Prostate gland (tissue), 2 donors: ENCODE data around the gene NHERF2. TPM values are rescaled to one million over a fixed set of nuclear protein-coding genes. Genes with fewer than 3 reads are reported as not detected.
A peak's percentile ranks its signal among the peaks of the same experiment; 100 is the strongest.

ENCODE experiments used
- DNase-seq: peaks from one replicate; pipeline ENCODE4 v3.0.0-alpha.2; 2019; ENCODE audit warnings: low spot score
- H3K27ac ChIP-seq, 2 donors: fragments of 200-600 bp; sonication (generic); 2 replicates each; pipeline ENCODE4 v1.5.1; 2017 to 2019
- H3K27me3 ChIP-seq: fragments of 200-600 bp; sonication (generic); replicated peaks from 2 replicates; pipeline ENCODE4 v1.5.1; 2019; ENCODE audit not compliant: insufficient read depth
- H3K36me3 ChIP-seq, 2 donors: fragments of 200-600 bp; sonication (generic); 1 replicate in 1 of 2; 2 replicates in 1 of 2; pipeline versions ENCODE4 v1.5.1 to v1.8.1; 2017 to 2019
- H3K4me1 ChIP-seq: fragments of 200-600 bp; sonication (generic); replicated peaks from 2 replicates; pipeline ENCODE4 v1.5.1; 2019
- H3K4me3 ChIP-seq, 2 donors: fragments of 200-600 bp; sonication (generic); 2 replicates each; pipeline ENCODE4 v1.5.1; 2017 to 2019
- H3K9me3 ChIP-seq: fragments of 200-600 bp; sonication (generic); 2 replicates; pipeline ENCODE4 v1.5.1; 2017
- POLR2A ChIP-seq: fragments of 450-650 bp; IDR thresholded peaks from one replicate; pipeline ENCODE4 v1.6.1; 2016; ENCODE audit warnings: antibody characterized with exemption, mild to moderate bottlenecking
- POLR2AphosphoS5 ChIP-seq: sonication (generic); formaldehyde crosslinking; IDR thresholded peaks from one replicate; pipeline ENCODE4 v1.6.1; 2017; ENCODE audit warnings: antibody characterized with exemption
- WGBS: methylation state at CpG from one replicate; pipeline ENCODE4 v1.1.5; 2018; 5-methylcytosine and 5-hydroxymethylcytosine counted together
- intact Hi-C: fragments of 100-400 bp; cut with DNase I; formaldehyde crosslinking; loops from one replicate; pipeline ENCODE4 v1.14.2; 2022
- total RNA-seq, 2 donors: library from RNA; depleted of rRNA; stranded (reverse); fragments of >200 nt; gene quantifications; one replicate each; pipeline ENCODE4 v1.1.0, GENCODE V29; 2016
- TF ChIP-seq, protein P1 (sequence below), 4 experiments: fragments of 200-600 bp in 2 of 4; fragments of 450-650 bp in 2 of 4; sonication (generic) in 2 of 4; IDR thresholded peaks; 1 replicate in 3 of 4; 2 replicates in 1 of 4; pipeline ENCODE4 v1.5.1; 2016 to 2019; ENCODE audit warnings: antibody characterized with exemption in 4 of 4, mild to moderate bottlenecking in 2 of 4, moderate library complexity in 2 of 4

The NHERF2 gene
- total RNA-seq, 2 donors from 2014 or later: 118 to 170 TPM

- no peak overlapping the region for H3K4me3 ChIP-seq
- peaks cover 12 to 32% of the 10 kb centered on the region in 2 donors for H3K36me3 ChIP-seq
- no peaks in the 10 kb centered on the region for H3K9me3 ChIP-seq
- DNase-seq: no peak
- WGBS: 69% methylated on average over 20 of the region's 26 CpGs
- H3K27me3 ChIP-seq: no peaks in the 10 kb centered on the region
- no peaks in the 10 kb centered on the region for H3K4me1 ChIP-seq
- TF ChIP-seq, protein P1, sequence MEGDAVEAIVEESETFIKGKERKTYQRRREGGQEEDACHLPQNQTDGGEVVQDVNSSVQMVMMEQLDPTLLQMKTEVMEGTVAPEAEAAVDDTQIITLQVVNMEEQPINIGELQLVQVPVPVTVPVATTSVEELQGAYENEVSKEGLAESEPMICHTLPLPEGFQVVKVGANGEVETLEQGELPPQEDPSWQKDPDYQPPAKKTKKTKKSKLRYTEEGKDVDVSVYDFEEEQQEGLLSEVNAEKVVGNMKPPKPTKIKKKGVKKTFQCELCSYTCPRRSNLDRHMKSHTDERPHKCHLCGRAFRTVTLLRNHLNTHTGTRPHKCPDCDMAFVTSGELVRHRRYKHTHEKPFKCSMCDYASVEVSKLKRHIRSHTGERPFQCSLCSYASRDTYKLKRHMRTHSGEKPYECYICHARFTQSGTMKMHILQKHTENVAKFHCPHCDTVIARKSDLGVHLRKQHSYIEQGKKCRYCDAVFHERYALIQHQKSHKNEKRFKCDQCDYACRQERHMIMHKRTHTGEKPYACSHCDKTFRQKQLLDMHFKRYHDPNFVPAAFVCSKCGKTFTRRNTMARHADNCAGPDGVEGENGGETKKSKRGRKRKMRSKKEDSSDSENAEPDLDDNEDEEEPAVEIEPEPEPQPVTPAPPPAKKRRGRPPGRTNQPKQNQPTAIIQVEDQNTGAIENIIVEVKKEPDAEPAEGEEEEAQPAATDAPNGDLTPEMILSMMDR (IDR thresholded peaks at IDR 0.05): no peak
- TF ChIP-seq POLR2AphosphoS5 (no peak), POLR2A (no peak)
- H3K27ac ChIP-seq: peak overlapping the region in 1 of 2 donors; percentile 14
- intact Hi-C loops: no loop called here
Observed at GRCh38 chr16:1997494-1998359, 29.0 kb upstream of the NHERF2 start.

- 88% methylated on average over 26 of the region's 27 CpGs for WGBS
- peak overlapping the region in 1 of 2 donors; percentile 14 for H3K27ac ChIP-seq
- TF ChIP-seq POLR2AphosphoS5: no peak
- TF ChIP-seq, protein P1 (IDR thresholded peaks at IDR 0.05): no peak
- no peak overlapping the region for H3K4me3 ChIP-seq
- H3K36me3 ChIP-seq: peaks cover 12 to 32% of the 10 kb centered on the region in 2 donors
- H3K4me1 ChIP-seq: no peaks in the 10 kb centered on the region
- intact Hi-C loops: no loop called here
- H3K27me3 ChIP-seq: no peaks in the 10 kb centered on the region
- no peaks in the 10 kb centered on the region for H3K9me3 ChIP-seq
- DNase-seq: no peak
Observed at GRCh38 chr16:1998360-1998835, 28.3 kb upstream of the NHERF2 start.

DNA sequence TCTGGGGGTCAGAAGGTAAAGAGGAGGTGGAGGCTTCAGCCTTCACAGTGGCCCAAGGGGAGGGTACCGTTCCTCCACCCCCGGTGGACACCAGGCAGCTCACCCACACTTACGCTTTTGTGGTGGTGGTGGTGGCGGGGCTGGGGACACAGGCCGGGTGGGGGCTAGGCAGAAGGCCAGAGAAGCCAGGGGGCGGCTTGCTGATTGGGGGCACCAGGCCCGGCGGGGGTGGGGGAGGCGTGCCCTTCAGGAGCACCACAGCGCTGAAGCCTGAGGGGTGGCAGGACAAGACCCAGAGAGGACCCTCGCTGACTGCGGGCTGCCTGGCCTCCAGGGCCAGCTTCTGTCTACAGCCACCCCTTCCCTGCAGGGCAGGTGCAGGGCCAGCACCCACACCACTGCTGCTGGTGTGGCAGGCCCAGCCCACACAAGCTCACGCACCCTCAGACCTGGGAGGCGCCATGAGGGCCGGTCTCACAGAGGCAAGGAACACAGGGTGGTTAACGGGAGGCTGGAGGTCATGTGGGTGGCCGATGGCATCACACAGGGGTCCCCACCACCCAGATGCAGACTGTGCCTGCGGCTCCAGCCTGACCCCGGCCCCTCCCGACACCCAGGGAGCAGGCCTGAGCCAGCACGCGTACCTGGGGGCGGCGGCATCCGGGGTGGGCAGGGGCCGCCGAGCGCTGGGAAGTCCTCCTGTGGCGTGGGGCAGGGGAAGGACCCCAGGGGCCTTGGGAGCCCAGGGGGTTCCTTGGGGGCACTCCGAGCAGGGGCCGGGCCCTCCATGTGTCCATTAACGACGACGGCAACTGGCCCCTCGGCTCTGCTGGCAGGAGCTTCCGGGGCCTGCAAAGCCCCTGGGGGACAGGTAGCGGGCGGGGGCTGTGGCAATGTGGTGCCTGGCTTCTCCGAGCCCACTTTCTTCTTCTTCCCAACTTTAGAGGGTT lies 27.6 kb upstream of the NHERF2 start:
- no peak overlapping the region for H3K27ac ChIP-seq
- H3K27me3 ChIP-seq: no peaks in the 10 kb centered on the region
- 91% methylated on average over 32 of the region's 39 CpGs for WGBS
- H3K4me1 ChIP-seq: peaks cover 3% of the 10 kb centered on the region
- TF ChIP-seq POLR2AphosphoS5: no peak
- TF ChIP-seq, protein P1 (IDR thresholded peaks at IDR 0.05): no peak
- TF ChIP-seq POLR2A: no peak
- DNase-seq: no peak
- H3K9me3 ChIP-seq: no peaks in the 10 kb centered on the region
- H3K4me3 ChIP-seq: no peak overlapping the region
- intact Hi-C loops: no loop called here
- H3K36me3 ChIP-seq: peaks cover 12 to 32% of the 10 kb centered on the region in 2 donors

- no peaks in the 10 kb centered on the region for H3K27me3 ChIP-seq
- H3K4me3 ChIP-seq: no peak overlapping the region
- H3K9me3 ChIP-seq: no peaks in the 10 kb centered on the region
- intact Hi-C loops: no loop called here
- 87% methylated on average over 26 of the region's 28 CpGs for WGBS
- H3K4me1 ChIP-seq: peaks cover 5% of the 10 kb centered on the region
- no peak for DNase-seq
- H3K36me3 ChIP-seq: peaks cover 12 to 32% of the 10 kb centered on the region in 2 donors
- H3K27ac ChIP-seq: no peak overlapping the region
- TF ChIP-seq POLR2A: no peak
Observed at GRCh38 chr16:1999866-2000514, 26.7 kb upstream of the NHERF2 start.

DNA sequence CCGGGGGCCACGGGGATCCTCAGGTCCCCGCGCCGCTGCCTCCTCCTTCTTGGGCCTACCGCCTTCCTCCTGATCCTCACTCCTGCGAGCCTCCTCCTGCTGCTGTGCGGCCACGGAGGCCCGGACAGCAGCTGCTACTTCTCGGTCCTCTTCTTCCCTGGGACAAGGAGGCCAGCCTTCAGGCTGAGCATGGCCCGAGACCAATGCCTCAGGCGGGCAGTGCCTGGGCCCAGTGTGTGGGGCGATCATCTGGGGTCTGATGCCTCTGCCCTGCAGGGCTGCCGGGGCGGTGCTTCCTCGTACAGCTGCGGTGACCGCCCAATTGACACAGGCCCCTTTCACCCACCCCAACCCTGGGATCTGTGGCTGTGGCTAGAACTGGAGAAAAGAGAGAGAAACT lies 25.7 kb upstream of the NHERF2 start:
- Histone ChIP-seq H3K4me1 (peaks cover 5% of the 10 kb centered on the region), H3K4me3 (no peak overlapping the region), H3K27me3 (no peaks in the 10 kb centered on the region), H3K9me3 (no peaks in the 10 kb centered on the region), H3K27ac (no peak overlapping the region), H3K36me3 (peaks cover 12 to 32% of the 10 kb centered on the region in 2 donors)
- WGBS: 98% methylated on average over 14 of the region's 19 CpGs
- DNase-seq: no peak
- intact Hi-C loops: no loop called here
- TF ChIP-seq, protein P1 (IDR thresholded peaks at IDR 0.05): no peak
- TF ChIP-seq POLR2AphosphoS5: no peak
- no peak for TF ChIP-seq POLR2A
